ENCODE data around the gene AQR.

The AQR gene

DNA sequence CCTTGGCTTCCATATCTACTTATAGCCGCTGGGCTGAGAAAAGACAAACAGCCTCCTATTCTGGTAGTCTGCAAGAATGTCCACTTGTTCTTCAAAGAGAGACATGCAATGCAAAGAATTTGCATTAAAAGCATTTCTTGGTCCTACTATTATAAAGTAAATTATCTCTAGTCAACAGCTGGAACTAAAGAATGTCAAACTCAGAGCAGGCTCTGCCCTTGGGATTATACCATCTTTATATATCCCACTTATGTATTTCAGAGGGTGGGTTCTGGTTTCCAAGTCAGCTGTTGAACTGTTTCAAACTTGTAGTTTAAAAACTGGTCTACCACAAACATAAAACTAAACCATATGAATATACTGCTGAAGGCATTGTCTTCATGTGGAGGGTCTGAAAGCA is 167.2 kb downstream of the AQR start:
- TF ChIP-seq ZNF384 (IDR thresholded peaks at IDR 0.05): no peak
- no peak for TF ChIP-seq FOXA1 (IDR thresholded peaks at IDR 0.05)
- TF ChIP-seq LEF1 (IDR thresholded peaks at IDR 0.05; ENCODE audit: borderline replicate concordance): no peak
- TF ChIP-seq NFRKB (IDR thresholded peaks at IDR 0.05): no peak
- no peak for TF ChIP-seq ARNT (IDR thresholded peaks at IDR 0.05)
- no peak for TF ChIP-seq TARDBP (IDR thresholded peaks at IDR 0.05)
- TF ChIP-seq, protein P1, sequence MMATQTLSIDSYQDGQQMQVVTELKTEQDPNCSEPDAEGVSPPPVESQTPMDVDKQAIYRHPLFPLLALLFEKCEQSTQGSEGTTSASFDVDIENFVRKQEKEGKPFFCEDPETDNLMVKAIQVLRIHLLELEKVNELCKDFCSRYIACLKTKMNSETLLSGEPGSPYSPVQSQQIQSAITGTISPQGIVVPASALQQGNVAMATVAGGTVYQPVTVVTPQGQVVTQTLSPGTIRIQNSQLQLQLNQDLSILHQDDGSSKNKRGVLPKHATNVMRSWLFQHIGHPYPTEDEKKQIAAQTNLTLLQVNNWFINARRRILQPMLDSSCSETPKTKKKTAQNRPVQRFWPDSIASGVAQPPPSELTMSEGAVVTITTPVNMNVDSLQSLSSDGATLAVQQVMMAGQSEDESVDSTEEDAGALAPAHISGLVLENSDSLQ (IDR thresholded peaks at IDR 0.05): no peak
- no peak for TF ChIP-seq SUZ12 (IDR thresholded peaks at IDR 0.05)
- no peak for TF ChIP-seq FOXK2 (IDR thresholded peaks at IDR 0.05)
- no peak for TF ChIP-seq HDGF (IDR thresholded peaks at IDR 0.05; ENCODE audit: borderline replicate concordance)
- no peak for TF ChIP-seq CTBP1 (IDR thresholded peaks at IDR 0.05; ENCODE audit: borderline replicate concordance)
- no peak for TF ChIP-seq FOXM1 (IDR thresholded peaks at IDR 0.05; ENCODE audit: borderline replicate concordance)
- TF ChIP-seq BHLHE40 (IDR thresholded peaks at IDR 0.05; ENCODE audit: borderline replicate concordance): no peak
- TF ChIP-seq ELF4 (IDR thresholded peaks at IDR 0.05): no peak
- TF ChIP-seq SP1 (IDR thresholded peaks at IDR 0.05): no peak
- no peak for DNase-seq (ENCODE audit: extremely low spot score)
- CTCF ChIA-PET: no interaction called here
- POLR2A ChIA-PET: no interaction called here
